HG02973 (cell line): ENCODE data around the gene RAB41.
A peak's percentile ranks its signal among the peaks of the same experiment; 100 is the strongest.
"Not testable (repeated sequence)": the region's sequence is repeated elsewhere in the genome, so short reads cannot be mapped to it uniquely, and the experiment has no call there.

Experiments
- ATAC-seq: cut with Tn5 transposase; IDR thresholded peaks from one replicate; pipeline ENCODE4 v1.9.1; 2021; ENCODE audit warnings: moderate library complexity; ENCODE audit not compliant: unreplicated experiment

The RAB41 gene

DNA sequence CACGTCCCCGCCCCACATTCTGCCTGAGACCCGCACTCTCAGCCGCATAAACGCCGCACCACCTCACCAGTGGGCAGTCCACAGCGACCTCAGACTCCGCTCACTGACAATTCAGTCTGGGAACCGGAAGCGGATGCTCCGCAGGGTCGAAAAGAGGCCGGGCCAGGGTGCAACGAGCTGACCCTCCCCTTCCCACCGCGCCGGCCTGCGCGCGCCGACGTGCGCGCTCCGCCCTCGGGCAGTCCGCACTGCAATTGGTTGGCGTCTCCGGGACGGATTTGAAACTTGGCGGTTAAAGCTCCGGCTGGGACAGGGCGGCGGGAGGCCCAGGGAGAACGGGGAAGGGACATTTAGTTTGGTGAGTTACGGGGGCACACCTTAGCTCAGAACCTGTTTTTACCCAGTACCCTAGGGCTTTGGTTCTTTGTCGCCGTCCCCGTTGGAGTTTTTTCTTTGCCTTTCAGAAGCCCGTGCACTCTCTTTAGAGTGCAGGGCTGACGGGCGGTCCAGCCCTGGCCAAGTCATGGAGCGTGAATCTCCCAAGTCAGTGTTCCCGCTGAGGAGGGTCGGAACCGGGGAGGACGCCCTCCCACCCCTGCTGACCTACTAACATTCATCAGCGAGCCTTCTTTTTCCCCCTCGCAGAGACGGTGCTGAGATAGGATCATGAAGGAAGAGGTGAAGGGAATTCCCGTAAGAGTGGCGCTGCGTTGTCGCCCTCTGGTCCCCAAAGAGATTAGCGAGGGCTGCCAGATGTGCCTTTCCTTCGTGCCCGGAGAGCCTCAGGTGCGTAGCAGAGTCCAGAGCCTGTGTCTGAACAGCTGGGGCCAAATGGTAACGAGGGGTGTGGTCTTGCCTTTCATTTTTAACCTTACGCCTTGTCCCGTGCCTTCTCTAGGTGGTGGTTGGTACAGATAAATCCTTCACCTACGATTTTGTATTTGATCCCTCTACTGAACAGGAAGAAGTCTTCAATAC, 8.1 kb downstream of the RAB41 start, which contains the start of the genes KIF4A and PDZD11:
Gene KIF4A, plus strand, starts transcription at position 312 of the 978 bp plus-strand sequence. Its CDS starts 355 bp downstream, at position 667.
Gene PDZD11, minus strand, starts transcription at position 135 of the 978 bp plus-strand sequence. CDS start 586 bp downstream, outside the sequence.
- peak; percentile 97 for ATAC-seq

GRCh38 chrX:70292788-70293187, 10.8 kb downstream of the RAB41 start:
- ATAC-seq, result no peak

DNA sequence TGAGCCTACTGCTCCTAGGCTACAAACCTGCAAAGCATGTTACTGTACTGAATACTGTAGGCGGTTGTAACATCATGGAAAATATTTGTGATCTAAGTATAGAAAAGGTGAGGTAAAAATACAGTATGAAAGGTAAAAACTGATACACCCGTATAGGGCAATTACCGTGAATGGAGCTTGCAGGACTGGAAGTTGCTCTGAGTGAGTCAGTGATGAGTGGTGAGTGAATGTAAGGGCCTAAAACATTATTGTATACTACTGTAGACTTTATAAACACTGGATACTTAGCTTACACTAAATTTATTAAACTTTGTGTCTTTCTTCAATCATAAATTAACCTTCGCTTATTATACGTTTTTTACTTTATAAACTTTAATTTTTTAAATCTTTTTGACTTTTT, 11.6 kb downstream of the RAB41 start:
- ATAC-seq, result no peak

DNA sequence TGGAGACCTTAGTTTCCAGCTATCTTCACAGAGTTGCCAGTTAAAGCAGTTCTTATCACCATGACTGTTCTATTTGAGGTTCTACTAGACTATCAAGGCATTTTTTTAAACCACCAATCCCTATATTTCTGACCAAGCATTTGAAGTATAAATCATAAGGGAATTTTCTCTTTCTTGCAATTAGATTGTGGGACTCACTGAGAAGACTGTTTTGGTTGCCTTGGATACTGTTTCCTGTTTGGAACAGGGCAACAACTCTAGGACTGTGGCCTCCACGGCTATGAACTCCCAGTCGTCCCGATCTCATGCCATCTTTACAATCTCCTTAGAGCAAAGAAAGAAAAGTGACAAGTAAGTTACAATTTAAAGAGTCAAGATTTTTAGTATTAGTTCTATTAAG, 19.7 kb downstream of the RAB41 start:
- no peak for ATAC-seq

DNA sequence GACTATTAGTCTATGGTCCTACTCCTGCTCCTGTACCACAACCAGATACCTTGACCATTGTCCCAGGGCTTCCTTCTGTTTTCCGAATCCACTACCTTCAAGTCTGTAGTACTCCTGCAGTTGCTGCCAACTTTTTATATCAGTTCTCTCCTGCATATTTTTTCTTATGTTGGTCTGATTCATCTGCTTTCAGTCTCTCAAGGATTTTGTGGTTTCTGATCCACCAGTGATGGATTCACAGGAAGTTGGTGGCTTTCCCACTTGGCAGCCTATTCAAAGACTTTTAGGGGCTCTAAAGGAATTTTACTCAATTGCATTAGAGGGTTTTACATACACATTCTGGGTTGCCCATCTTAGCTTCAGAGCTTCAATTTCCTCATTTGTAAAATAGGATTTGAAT, 31.5 kb downstream of the RAB41 start:
- ATAC-seq, result no peak

GRCh38 chrX:70322784-70323183, 40.8 kb downstream of the RAB41 start:
- no peak for ATAC-seq

- not testable (repeated sequence) for ATAC-seq
Measured at GRCh38 chrX:70323628-70324027, 41.7 kb downstream of the RAB41 start.

DNA sequence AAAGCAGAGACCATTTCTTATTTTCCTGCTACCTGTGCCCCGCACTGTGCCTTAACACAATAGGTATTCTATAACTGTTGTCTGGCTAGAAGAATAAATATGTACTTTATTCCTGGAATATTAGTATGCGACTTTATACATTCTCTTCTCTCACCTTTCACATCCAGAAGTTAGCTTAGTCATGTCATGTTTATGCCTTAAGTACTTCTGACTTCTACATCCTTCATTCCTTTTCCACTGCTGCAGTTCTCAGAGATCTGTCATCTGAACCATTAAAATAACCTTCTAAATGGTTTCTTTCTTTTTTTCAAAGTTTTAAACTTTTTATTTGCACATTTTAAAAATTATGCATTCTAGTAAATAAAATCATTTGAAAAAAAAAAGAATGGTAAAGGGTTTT, 42.4 kb downstream of the RAB41 start:
- no peak for ATAC-seq

DNA sequence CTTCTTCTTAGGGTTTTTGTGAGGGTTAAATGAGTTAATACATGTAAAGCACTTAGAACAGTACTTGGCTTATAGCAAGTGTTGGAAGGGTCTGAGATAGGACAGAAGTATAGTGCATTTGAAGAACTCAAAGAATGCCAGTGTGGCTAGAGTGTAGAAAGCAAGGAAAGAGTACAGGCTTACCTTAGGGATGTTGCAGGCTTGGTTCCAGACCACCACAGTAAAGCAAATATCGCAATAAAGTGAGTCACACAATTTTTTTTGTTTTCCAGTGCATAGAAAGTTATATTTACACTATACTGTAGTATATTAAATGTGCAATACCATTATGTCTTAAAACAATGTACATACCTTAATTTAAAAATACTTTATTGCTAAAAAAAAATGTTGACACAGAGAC, 49.2 kb downstream of the RAB41 start:
- ATAC-seq, result no peak

- no peak for ATAC-seq
Measured at GRCh38 chrX:70332600-70332999, 50.6 kb downstream of the RAB41 start.
